Measurements from ENCODE around the gene AOPEP. TPM values are rescaled to one million over a fixed set of nuclear protein-coding genes. Genes with fewer than 3 reads are reported as not detected.

The AOPEP gene
- total RNA-seq, 1 donor from 2014 or later: 75.3 TPM

GRCh38 chr9:95093586-95093985 lies 367.1 kb downstream of the AOPEP start:
- H3K9me3 ChIP-seq (ENCODE audit: insufficient read depth, low read depth, low read length): no peaks in the 10 kb centered on the region
- Mint-ChIP-seq H3K4me3 (ENCODE audit: unreplicated experiment) (no peak overlapping the region), H3K36me3 (ENCODE audit: low read depth, unreplicated experiment) (peaks cover 13% of the 10 kb centered on the region), H3K27me3 (ENCODE audit: low read depth, unreplicated experiment) (no peaks in the 10 kb centered on the region), H3K9me3 (ENCODE audit: unreplicated experiment) (peaks cover 2% of the 10 kb centered on the region), H3K27ac (ENCODE audit: unreplicated experiment) (peak overlapping the region; percentile 85), H3K4me1 (ENCODE audit: low read depth, unreplicated experiment) (peaks cover 60% of the 10 kb centered on the region)
- no peak for FAIRE-seq
- no peak overlapping the region for H3K9ac ChIP-seq (ENCODE audit: low read length)
- peaks cover 3% of the 10 kb centered on the region for H3K36me3 ChIP-seq (ENCODE audit: insufficient read depth, low read length)
- no peak overlapping the region for H3K4me3 ChIP-seq (ENCODE audit: insufficient read depth, low read depth, low read length)
- no peaks in the 10 kb centered on the region for H3K27me3 ChIP-seq (ENCODE audit: insufficient read depth, low read length)
- H4K20me1 ChIP-seq (ENCODE audit: insufficient read depth, low read length): peaks cover 9% of the 10 kb centered on the region
- TF ChIP-seq CTCF (IDR thresholded peaks at IDR 0.05; ENCODE audit: insufficient read depth, low read depth, low read length) (no peak), EZH2 (IDR thresholded peaks at IDR 0.05; ENCODE audit: insufficient read depth, low read length) (no peak)
- H2AFZ ChIP-seq (ENCODE audit: low read depth, low read length): no peak overlapping the region
- H3K27ac ChIP-seq (ENCODE audit: low read depth, low read length): peak overlapping the region; percentile 92
- peak overlapping the region; percentile 69 for H3K4me2 ChIP-seq (ENCODE audit: low read length)
- no peak for DNase-seq (ENCODE audit: low read depth)
- no peaks in the 10 kb centered on the region for H3K79me2 ChIP-seq (ENCODE audit: insufficient read depth, low read length)
- peaks cover 59% of the 10 kb centered on the region for H3K4me1 ChIP-seq (ENCODE audit: insufficient read depth, low read length)

GRCh38 chr9:95094002-95094401 lies 367.5 kb downstream of the AOPEP start:
- Histone ChIP-seq H3K36me3 (ENCODE audit: insufficient read depth, low read length) (peaks cover 2% of the 10 kb centered on the region), H3K9ac (ENCODE audit: low read length) (no peak overlapping the region), H4K20me1 (ENCODE audit: insufficient read depth, low read length) (peaks cover 7% of the 10 kb centered on the region), H3K27me3 (ENCODE audit: insufficient read depth, low read length) (no peaks in the 10 kb centered on the region), H3K4me2 (ENCODE audit: low read length) (no peak overlapping the region), H3K79me2 (ENCODE audit: insufficient read depth, low read length) (no peaks in the 10 kb centered on the region), H2AFZ (ENCODE audit: low read depth, low read length) (no peak overlapping the region), H3K9me3 (ENCODE audit: insufficient read depth, low read depth, low read length) (no peaks in the 10 kb centered on the region), H3K27ac (ENCODE audit: low read depth, low read length) (no peak overlapping the region), H3K4me3 (ENCODE audit: insufficient read depth, low read depth, low read length) (no peak overlapping the region), H3K4me1 (ENCODE audit: insufficient read depth, low read length) (peaks cover 57% of the 10 kb centered on the region)
- peaks cover 2% of the 10 kb centered on the region for H3K9me3 Mint-ChIP-seq (ENCODE audit: unreplicated experiment)
- FAIRE-seq: no peak
- peaks cover 11% of the 10 kb centered on the region for H3K36me3 Mint-ChIP-seq (ENCODE audit: low read depth, unreplicated experiment)
- DNase-seq (ENCODE audit: low read depth): no peak
- peak overlapping the region; percentile 85 for H3K27ac Mint-ChIP-seq (ENCODE audit: unreplicated experiment)
- no peak overlapping the region for H3K4me3 Mint-ChIP-seq (ENCODE audit: unreplicated experiment)
- TF ChIP-seq CTCF (IDR thresholded peaks at IDR 0.05; ENCODE audit: insufficient read depth, low read depth, low read length): no peak
- TF ChIP-seq EZH2 (IDR thresholded peaks at IDR 0.05; ENCODE audit: insufficient read depth, low read length): no peak
- peaks cover 63% of the 10 kb centered on the region for H3K4me1 Mint-ChIP-seq (ENCODE audit: low read depth, unreplicated experiment)
- no peaks in the 10 kb centered on the region for H3K27me3 Mint-ChIP-seq (ENCODE audit: low read depth, unreplicated experiment)

- Histone ChIP-seq H3K4me2 (ENCODE audit: low read length) (no peak overlapping the region), H2AFZ (ENCODE audit: low read depth, low read length) (no peak overlapping the region), H3K27me3 (ENCODE audit: insufficient read depth, low read length) (no peaks in the 10 kb centered on the region), H3K4me3 (ENCODE audit: insufficient read depth, low read depth, low read length) (no peak overlapping the region), H3K79me2 (ENCODE audit: insufficient read depth, low read length) (no peaks in the 10 kb centered on the region), H3K27ac (ENCODE audit: low read depth, low read length) (no peak overlapping the region), H3K36me3 (ENCODE audit: insufficient read depth, low read length) (no peaks in the 10 kb centered on the region), H3K9me3 (ENCODE audit: insufficient read depth, low read depth, low read length) (no peaks in the 10 kb centered on the region), H3K4me1 (ENCODE audit: insufficient read depth, low read length) (peaks cover 53% of the 10 kb centered on the region), H4K20me1 (ENCODE audit: insufficient read depth, low read length) (peaks cover 5% of the 10 kb centered on the region), H3K9ac (ENCODE audit: low read length) (no peak overlapping the region)
- peaks cover 57% of the 10 kb centered on the region for H3K4me1 Mint-ChIP-seq (ENCODE audit: low read depth, unreplicated experiment)
- DNase-seq (ENCODE audit: low read depth) (no peak), FAIRE-seq (no peak)
- no peak overlapping the region for H3K4me3 Mint-ChIP-seq (ENCODE audit: unreplicated experiment)
- peaks cover 8% of the 10 kb centered on the region for H3K36me3 Mint-ChIP-seq (ENCODE audit: low read depth, unreplicated experiment)
- no peaks in the 10 kb centered on the region for H3K27me3 Mint-ChIP-seq (ENCODE audit: low read depth, unreplicated experiment)
- peaks cover 2% of the 10 kb centered on the region for H3K9me3 Mint-ChIP-seq (ENCODE audit: unreplicated experiment)
- H3K27ac Mint-ChIP-seq (ENCODE audit: unreplicated experiment): no peak overlapping the region
- no peak for TF ChIP-seq EZH2 (IDR thresholded peaks at IDR 0.05; ENCODE audit: insufficient read depth, low read length)
- no peak for TF ChIP-seq CTCF (IDR thresholded peaks at IDR 0.05; ENCODE audit: insufficient read depth, low read depth, low read length)
These were observed 369.3 kb downstream of the AOPEP start for GRCh38 chr9:95095641-95096355.

Data from astrocyte (in vitro differentiated cells and primary cell).